ENCODE results near the gene IQCN. TPM values are rescaled to one million over a fixed set of nuclear protein-coding genes. Genes with fewer than 3 reads are reported as not detected.

Gene IQCN
- total RNA-seq, 1 donor from 2014 or later: 4.9 TPM

DNA sequence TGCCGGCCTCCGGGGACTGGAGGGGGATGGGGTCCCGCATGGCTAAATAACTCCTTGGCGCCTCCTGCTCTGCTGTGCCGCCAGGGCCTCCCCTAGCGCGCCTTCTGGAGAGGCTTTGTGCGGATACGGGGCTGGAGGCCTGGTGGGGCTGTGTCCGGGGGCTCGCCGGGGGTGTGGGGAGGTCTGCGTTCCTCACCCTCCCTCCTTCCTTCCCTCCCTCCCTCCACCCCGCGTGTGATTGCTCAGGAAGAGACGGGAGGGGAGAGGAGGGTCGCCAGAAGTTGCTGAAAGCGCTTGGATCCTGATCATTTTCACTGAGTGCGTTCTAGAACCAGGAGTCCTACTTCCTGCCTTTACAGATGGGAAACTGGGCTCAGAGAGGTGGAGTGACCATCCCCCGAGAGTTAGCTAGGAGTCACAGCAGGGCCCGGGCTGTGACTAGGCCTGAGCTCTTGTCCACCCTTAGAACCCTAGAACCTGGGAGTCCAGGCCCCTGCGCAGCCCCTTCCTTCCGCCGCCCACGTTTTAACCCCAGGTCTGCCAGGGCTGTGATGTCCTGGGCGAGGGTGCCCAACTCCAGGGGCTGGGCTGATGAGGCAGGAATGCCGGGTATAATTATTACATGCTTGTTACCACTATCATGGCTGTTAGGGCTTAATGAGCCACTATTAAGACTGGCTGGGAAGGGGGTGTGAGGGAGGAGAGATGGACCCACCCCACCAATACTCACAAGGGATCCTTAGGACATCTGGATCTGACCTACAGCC lies 8.0 kb upstream of the IQCN start:
- no peaks in the 10 kb centered on the region for H3K9me3 ChIP-seq
- no peaks in the 10 kb centered on the region for H3K27me3 ChIP-seq
- ATAC-seq: peak; percentile 0
- no peak for TF ChIP-seq CTCF (IDR thresholded peaks at IDR 0.05)
- H3K36me3 ChIP-seq: peaks cover 13% of the 10 kb centered on the region
- H3K4me3 ChIP-seq: peak overlapping the region; percentile 65
- DNase-seq: peak; percentile 77
- peaks cover 33% of the 10 kb centered on the region for H3K4me1 ChIP-seq
- peak overlapping the region; percentile 99 for H3K27ac ChIP-seq
- intact Hi-C loops (cut with DNase I): loop anchor here (5.0 kb wide), 1 partner anchor 40 kb away; the partner anchor contains the start of gene LSM4

DNA sequence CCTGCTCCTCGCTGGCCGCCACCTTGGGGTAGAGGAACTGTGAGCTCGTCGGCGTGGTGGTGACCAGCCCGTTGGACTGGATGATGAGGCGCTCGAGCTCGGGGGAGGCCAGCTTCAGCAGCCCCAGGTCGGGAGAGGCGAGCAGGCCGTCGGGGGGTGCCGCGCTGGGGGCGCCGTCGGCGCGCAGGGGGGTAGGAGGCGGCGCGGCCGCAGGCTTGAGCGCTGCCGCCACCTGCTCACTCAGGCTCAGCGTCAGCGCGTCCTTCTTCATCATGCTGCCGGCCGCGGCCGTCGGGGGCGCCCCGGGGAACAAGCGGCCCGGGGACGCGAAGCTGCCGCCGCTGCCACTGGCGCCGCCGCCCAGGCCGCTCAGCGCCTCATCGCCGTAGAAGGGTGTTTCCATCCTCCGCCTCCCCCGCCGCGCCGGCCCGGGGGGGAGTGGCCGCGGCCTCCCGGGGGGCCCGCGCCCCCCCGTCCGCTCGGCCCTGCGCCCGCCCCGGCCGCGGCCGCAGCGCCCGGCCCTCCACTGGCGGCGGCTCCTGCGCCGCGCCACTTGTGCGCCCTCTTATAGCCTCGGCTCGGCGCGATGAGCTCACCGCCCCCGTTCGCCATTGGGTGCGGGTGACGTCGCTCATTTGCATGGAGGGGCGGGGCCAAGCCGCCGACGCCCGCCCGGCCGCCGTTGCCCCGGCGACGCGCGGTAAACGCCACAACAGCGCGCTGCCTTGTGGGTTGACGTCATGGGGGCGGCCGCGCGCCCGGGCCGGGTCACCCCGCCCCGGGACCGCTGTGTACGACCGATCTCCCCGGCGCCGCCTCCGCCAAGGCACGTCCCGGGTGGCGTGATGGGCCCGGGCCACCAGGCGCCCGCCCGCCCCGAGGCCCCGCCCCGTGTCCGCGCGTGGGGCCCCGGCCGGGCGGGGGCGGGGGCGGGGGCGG lies 7.1 kb upstream of the IQCN start, which contains the start of gene JUND:
Gene JUND, minus strand, starts transcription at position 541 of the 939 bp plus-strand sequence. Its CDS starts 138 bp downstream, at position 403.
- no peak for TF ChIP-seq CTCF (IDR thresholded peaks at IDR 0.05)
- intact Hi-C loops (cut with DNase I): loop anchor here (5.0 kb wide), 1 partner anchor 41 kb away; the partner anchor contains the start of gene LSM4
- DNase-seq: peak; percentile 99
- Histone ChIP-seq H3K9me3 (no peaks in the 10 kb centered on the region), H3K36me3 (peaks cover 13% of the 10 kb centered on the region), H3K27ac (peak within 1 kb of the TSS; percentile 100), H3K27me3 (no peaks in the 10 kb centered on the region), H3K4me3 (peak within 1 kb of the TSS; percentile 88), H3K4me1 (peaks cover 33% of the 10 kb centered on the region)
- peak; percentile 85 for ATAC-seq

DNA sequence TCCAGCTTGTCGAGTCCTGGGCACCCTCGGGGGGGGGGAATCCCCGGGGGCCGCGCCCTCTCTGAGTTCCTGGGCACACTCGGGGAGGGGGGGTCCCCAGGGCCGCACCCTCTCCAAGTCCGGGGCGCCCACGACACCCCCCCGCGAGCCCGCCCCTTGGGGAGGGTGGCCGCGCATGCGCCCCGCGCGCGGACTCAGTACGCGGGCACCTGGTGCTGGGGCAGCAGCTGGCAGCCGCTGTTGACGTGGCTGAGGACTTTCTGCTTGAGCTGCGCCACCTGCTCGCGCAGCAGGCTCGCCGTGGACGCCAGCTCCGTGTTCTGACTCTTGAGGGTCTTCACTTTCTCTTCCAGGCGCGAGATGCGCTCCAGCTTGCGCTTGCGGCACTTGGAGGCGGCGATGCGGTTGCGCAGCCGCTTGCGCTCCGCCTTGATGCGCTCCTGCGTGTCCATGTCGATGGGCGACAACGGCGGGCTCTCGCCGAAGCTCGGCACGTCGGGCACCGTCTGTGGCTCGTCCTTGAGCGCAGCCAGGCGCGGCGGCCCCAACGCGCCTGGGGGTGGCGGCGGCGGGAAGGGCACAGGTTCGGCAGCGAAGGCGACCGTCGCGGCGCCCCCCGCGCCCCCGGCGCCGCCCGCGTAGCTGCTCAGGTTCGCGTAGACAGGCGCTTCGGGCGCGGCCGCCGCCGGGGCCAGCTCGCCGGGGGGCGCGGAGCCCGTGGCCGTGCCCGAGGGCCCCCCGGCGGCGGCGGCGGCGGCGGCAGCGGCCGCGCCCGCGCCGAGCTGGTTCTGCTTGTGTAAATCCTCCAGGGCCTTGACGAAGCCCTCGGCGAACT lies 6.2 kb upstream of the IQCN start:
- H3K27me3 ChIP-seq: no peaks in the 10 kb centered on the region
- TF ChIP-seq CTCF (IDR thresholded peaks at IDR 0.05): no peak
- H3K27ac ChIP-seq: peak overlapping the region; percentile 100
- no peaks in the 10 kb centered on the region for H3K9me3 ChIP-seq
- ATAC-seq (peak; percentile 58), DNase-seq (peak; percentile 92)
- H3K4me1 ChIP-seq: peaks cover 37% of the 10 kb centered on the region
- H3K4me3 ChIP-seq: peak overlapping the region; percentile 88
- peaks cover 13% of the 10 kb centered on the region for H3K36me3 ChIP-seq
- intact Hi-C loops (cut with DNase I): loop anchor here (5.0 kb wide), 1 partner anchor 42 kb away; the partner anchor contains the start of gene LSM4

DNA sequence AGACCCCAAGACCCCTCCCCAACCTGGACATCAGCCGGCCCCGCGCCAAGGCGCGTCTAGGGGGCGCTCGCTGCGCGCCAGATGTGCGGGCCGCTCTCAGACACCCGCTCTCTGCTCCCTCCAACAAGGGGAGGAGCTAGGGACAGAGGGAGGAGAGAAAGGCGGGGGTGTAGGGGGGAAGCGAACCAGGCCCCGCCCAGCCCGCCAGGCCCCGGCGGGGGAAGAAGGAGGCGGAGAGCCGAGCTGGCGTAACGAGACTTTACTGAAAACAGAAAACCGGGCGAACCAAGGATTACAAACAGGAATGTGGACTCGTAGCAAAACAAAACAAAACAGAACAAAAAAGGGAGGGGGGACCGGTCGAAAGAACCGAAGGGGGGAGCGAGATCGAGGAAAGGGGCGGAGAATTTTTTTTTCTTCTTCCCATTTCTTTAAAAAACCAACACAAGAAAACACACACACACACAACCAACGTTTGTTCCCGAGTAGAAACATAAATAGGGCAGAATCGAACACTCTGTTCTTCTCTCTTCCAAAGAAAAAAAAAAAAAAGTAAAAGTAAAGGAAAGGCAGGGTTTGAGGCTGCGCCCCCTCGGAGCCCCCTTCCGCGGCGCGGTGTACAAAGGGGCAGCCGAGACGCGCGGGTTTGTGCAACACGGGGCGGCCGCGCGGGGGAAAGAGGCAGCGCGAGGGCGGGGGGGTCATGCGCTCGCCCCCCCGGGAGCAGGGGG lies 5.4 kb upstream of the IQCN start:
- Histone ChIP-seq H3K27ac (peak overlapping the region; percentile 100), H3K4me3 (peak overlapping the region; percentile 88), H3K36me3 (peaks cover 13% of the 10 kb centered on the region), H3K9me3 (no peaks in the 10 kb centered on the region), H3K4me1 (peaks cover 45% of the 10 kb centered on the region), H3K27me3 (no peaks in the 10 kb centered on the region)
- intact Hi-C loops (cut with DNase I): loop anchor here (5.0 kb wide), 1 partner anchor 43 kb away; the partner anchor contains the start of gene LSM4
- TF ChIP-seq CTCF (IDR thresholded peaks at IDR 0.05): peak; percentile 89
- DNase-seq: peak; percentile 95
- ATAC-seq: peak; percentile 78

All from upper lobe of right lung (tissue), 1 donor.